GM19328 (cell line): ENCODE results near the gene MAGIX.

Experiments
- ATAC-seq: cut with Tn5 transposase; IDR thresholded peaks from one replicate; pipeline ENCODE4 v1.9.1; 2021; ENCODE audit warnings: mild to moderate bottlenecking, moderate library complexity; ENCODE audit not compliant: unreplicated experiment

Gene MAGIX

DNA sequence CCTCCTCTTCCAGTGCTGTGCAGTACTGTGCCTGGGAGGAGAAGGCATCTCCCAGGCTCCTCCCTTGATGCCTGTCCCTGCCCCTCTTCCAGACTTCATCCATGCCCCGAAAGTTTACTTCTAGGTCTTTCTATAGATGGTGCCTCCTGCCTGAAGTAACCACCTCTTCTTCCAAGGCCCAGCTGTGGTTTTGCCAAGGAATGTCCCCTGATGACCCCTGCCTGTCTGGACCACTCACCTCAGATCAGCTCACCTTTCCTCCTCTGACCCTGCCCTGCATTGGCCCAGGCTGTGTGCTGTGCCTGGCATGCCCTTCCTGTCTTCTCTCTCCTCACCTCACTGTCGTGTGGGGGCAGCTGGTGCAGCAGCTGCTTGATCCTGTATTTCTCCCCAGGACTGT, 16.8 kb downstream of the MAGIX start:
- ATAC-seq, result no peak

DNA sequence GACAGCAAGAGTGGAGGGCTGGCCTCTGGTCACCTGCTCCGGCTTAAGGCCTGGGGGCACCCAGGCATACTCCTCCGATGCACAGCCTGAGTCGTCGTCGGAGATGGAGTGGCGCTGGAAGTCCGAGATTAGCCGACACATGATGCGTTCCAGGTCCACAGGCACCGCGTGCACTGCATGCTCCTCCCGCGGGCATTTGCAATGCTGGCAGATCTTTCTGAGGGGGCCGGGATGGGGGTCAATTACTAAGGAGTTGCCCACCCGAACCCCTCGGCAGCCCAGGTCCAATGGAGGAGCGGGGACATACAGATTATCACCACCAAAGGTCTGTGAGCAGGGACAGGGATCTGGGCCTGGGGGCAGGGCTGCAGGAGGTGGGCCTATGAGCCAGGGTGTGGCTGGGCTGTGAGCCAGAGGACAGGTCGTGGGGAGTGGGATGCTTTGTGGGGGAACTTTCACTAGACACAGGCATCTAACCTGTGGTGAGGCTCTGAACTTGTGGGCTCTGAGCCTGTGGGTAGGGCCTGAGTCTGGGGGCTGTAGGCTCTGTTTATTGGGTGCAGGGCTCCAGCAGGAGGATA, 21.2 kb downstream of the MAGIX start:
- ATAC-seq, result no peak

DNA sequence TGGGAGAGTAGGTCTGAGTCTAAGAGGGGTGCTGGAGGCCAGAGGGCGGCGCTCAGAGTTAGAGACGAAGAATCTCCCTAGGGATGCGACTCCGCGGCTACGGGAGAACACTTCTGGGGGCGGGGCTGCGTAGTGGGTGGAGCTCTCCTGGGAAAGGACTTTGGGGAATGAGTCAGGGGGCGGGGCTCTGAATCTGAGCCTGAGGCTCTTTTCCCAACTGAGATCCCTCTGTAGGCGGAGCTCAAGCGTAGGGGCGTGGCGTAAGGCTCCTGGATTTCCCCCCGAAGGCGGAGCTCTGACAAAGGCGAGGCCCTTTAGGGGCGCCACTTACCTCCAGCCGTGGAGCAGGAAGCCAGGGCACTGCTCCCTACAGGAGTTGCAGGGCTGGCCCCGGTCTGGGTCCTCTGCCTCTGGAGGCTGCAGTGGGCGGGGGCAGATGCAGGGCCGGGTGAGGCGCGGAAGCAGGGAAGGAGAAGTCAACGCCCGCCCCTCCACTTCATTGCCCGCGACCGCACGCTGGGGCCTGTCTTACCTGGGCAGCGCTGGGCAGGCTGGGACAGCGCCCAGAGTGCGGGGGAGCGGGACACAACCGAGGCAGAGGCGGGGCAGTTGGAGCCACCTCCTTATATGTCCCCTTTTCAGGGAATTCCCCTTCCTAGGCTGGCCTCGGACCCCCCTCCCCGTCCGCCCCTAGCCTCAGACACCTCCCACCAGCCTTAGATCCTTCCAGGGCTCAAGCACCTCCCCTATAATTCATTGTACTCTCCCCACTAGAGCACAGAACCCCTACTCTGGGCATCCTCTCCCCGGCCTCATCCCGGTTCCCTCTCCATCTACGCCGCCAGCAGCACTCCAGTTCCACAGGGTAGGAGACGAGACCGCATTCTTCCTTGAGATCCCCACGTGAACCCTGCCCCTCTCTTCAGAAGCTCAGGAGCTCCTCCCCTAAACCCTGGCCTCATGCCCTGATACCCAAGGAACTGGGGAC, 22.0 kb downstream of the MAGIX start:
- no peak for ATAC-seq

DNA sequence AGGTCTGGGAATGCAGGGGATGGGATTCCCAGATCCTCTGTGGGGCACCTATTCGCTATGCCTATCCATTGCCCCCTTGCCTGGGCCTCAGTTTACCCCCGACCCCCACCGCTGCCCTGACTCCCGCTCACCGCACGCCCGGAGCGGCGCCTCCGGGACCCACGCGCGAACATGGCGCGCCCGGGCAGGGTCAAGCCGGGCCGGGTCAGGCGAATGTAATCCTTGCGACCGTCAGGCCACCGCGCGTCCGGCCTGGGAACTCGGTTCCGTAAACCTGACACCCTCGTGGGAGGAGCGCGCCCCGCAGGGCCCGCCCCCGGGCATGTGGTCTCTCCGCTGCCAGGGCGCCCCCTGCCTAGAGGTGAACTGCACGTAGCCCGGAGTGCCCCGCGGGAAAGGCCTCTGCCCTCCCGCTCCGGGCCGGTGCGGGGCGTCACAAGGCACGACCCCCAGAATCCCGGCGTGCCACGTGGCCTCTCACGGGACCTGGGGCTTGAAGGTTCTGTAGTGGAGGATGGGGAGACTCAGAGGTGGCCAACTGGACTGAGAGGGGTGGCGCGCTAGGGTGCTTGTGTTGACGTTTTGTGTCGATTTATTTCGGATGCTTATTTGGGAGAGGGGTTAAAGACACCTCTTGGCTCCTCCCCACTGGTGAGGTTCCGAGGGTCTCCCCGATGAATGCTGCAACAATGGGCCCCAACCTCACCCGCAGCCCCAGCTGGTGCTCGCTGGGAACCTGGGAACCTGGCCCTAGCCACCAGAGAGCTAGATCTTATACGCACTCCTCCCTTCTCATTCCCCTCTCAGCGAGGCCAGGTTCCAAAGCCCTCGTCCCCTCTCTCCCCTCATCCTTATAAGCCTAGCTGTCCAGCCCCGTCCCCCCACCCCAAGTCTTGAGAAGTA, 23.8 kb downstream of the MAGIX start, which contains the start of gene PRICKLE3:
Gene PRICKLE3 (minus strand): TSS at position 249 of the 903 bp plus-strand sequence. CDS start 76 bp downstream, at position 173.
- ATAC-seq, result no peak

DNA sequence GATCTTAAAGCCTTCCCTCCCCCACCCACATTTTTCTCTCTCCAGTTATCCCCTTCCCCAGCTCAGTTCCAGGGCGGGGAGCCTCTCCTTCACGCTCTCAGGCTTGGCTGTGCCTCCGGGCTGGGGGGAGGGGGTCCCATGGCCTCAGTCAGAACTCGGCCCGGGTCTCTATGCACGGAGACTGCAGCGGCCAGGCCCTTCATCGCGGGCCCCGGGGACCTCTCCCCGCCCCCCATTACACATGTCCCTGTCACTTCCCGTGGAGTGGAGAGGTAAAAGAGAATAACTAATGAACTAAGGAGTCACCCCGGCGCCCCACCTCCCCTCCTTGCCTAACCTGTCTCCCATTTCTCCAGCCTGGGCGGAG, 24.5 kb downstream of the MAGIX start:
- no peak for ATAC-seq

DNA sequence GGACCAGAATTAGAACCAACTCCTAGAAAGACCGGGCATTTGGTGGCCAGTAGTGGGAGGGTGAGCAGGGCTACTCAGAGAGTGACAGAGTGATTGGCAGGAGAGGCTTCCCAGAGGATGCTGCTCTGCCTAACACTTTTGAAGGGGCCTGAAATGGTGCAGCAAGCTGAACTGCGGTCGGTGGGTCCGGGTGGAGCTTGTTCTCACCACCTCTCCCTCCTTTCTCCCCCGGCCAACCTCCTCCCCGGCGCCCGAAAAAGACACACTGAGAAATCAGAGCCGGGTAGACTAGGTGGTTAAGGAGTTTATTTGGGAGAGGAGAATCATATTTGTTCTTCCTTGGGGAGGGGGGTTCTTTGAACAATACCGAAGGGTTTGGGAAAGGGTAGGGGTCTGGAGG, 25.0 kb downstream of the MAGIX start:
- ATAC-seq, result no peak

DNA sequence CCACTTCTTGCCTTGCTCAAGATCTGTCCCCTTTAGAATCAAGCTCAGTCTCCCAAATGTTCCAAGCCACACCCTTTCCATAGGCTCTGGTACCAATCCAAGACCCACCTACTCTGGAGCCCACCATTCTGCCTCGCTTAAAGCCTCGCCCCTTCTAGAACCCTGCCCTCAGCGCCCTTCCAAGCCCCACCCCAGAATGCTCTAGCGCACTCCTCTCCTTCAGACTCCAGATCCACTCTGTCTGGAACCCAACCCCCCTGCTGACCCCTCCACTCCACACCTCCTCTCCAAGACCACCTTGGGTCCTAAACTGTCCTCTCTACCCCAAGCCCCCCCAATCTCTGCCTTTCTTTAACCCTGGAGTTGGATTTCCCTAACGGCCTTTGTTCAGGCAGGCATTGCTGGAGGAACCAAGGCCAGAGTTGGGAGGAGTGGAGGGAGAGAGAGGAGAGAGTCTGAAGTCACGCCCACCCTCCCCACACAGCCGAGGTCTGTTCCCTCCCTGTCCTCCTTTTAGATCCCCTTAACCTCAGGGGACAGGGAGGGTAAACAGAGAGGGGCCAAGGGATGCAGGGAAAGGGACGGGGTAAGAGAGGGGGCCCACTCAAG, 26.0 kb downstream of the MAGIX start:
- no peak for ATAC-seq

DNA sequence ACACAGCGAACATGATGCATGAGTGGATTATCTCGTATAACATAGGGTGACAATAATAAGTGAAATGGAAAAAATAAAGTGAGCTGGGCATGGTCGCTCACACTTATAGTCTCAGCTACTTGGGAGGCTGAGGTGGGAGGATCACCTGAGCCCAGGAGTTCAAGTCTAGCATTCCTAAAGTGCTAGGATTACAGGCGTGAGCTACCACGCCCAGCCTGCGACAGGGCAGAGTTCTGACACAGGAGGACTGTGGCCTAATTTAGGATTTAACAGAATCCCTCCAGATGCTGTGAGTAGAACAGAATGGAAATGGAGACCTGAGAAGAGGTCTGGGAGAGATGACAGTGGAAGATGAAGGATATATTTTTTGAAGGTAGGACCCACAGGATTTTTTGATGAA, 27.0 kb downstream of the MAGIX start:
- no peak for ATAC-seq

DNA sequence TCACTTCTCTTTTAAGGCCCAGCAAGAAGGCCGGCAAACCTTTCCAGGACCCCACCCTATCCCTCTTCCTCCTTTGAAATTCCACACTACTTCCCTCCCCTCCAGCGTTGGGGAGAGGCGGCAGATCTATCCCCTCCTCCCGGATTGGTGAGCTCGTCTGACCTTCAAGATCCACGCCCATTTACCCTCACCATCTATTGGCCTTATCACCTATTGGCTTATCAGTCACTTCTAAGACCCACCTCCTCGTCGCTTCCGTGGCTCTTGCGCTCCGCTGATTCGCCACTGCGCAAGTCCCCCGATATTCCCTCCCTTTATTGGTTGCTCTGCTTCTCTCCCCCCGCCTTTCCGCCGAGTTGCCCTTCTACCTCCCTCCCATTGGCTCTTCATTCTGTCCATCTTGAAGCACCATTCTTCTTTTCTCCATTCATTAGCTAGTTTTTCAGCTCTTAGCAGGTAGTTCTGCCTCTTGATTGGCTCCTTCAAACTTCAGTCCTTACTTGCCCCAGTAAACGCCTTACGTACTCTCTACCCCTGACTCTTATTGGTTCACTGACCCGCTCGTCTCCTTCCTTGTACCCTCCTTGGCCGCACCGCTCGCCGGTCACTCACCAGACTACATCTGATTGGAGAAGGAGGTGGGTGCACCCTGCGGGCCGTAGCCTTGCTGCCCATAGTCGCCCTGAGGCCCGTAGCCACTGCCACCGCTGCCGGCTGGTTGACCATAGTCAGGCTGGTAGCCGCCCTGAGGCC, 28.4 kb downstream of the MAGIX start:
- ATAC-seq, result peak; percentile 89

DNA sequence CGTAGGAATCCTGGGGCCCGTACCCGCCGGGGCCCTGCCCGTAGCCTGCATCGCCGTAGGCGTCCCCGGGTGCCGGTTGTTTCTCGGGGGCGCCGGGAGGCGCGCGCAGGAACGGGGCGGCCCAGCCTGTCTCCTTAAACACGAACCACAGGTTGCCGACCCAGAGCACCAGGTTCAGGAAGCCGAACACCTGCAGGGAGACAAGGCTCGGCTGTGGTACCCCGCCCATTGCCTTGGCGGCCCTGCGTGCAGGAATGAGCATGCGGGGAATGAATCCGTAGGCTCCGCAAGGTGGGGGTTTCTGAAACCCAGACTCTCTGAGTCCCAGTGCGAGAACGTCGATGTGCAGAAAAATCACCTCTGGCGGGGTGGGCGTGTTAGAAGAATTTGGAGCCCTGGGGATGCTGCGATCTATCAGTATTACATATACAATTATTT, 29.0 kb downstream of the MAGIX start:
- ATAC-seq, result peak; percentile 22

DNA sequence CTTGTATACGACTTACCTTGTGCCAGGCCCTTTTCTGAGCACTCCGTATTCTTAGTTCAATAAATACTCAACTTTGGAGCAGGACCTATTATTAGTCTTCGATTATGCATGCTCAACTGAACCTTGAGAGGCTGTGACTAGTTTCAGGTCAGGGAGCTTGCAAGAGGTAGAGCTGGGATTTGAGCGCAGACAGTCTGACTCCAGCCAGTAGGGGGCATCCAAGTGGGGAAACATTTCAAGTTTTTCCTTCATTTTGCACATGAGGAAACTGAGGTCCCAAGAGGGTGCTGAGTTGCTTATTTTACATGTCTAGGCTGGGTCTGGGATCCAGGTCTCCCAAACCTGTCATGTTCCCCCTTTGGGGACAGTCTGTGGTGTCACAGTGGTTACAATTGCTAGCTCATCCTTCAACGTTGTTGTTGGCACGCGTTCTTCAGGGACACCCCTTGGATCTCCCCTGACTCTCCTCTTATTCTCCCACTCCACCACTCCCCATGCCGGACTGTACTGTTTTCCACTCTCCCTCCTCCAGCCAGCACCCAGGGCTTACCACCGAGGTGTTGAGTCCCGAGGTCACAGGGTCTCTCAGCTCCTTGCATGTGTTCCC, 30.3 kb downstream of the MAGIX start:
- no peak for ATAC-seq

DNA sequence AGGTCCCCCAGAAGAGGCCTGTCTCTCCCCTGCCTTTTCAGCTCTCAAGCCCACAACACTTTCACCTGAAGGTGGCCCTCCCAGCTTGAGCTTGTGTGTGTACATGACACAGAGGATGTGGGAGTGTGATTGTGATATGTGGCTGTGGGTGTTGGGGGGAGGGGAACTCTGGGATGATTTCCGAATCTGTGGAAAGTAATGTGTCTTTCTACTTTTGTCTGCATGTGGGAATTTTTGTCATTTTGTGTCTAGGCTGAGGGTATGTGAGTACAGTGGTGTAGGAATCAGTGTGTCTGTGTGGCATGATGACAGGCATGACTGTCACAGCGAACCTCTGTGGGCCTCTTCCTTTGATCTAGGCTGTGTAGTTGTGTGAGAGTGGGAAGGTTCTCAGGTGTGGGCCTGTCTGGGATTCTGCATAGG, 31.0 kb downstream of the MAGIX start:
- no peak for ATAC-seq

DNA sequence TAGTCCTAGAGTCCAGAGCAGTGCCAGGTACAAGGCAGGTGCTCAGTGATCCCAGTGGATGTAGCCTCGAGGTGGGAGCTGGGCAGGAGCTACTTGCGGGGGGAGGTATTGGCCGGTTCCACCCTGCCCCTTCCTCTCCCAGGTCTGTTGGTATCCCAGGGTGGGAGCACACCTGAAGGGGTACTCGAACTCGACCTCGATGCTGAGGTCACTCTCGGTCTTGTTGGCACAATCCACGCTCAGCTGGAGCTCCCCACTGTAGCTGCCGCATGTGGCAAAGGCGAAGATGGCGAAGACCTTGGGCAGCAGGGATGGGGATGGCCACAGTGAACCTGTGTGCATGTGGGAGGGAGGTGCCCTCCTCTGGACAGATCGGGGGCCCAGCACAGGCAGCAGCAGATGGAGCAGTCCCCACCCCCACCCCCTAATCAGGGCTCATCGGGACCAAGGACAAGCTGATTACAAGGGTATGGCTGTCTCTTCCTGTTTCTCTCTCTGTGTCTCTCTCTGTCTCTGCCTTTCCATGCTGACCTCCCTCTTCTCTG, 35.1 kb downstream of the MAGIX start:
- ATAC-seq, result no peak

DNA sequence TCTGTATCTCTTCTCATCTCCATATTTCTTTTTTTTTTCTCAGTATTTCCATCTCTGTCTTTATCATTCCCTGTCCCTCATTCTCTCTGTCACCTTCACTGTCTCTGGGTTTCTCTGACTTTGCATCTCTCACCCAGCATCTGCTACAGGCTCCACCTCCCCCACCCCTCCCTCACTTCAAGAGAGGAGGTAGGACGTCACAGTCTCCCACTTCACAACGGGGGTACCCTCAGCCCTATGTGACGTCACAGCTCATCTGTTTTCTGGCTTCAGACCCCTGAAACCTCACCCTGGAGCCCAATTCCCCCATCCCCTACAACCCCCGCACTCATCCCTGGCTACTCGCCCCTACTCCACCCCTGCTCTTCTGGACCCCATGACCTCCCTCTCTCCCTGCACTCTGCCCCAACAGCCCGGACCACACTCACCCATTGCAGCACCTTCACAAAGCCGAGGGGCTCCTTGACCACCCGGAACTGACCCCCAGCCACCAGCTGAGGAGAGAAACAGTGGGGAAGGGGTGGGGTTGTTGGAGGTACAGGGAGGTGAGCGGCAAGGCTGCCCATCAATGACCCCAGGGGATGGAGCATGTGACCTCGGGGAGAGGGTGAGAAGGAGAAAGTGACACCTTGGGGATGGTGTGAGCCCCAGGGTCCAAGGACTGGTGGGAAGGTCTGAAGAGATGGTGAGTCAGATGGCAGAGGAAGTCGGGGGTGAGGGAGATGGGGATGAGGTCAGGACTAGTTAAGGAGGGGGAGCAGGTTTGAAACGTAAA, 36.2 kb downstream of the MAGIX start:
- no peak for ATAC-seq

DNA sequence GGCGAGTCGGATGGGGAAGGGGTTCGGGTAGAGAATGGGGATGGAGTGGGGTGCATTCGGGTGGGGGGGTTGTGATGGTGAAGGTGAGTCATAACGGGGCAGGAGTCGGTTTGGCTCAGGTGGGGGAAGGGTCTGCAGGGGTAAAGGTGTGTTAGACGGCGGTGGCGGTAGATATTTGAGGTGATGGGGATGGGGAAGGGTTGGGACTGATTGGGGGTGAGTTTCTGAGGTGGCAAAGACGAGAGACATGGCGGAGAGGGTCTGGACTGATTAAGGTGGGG, 36.7 kb downstream of the MAGIX start:
- ATAC-seq, result no peak

DNA sequence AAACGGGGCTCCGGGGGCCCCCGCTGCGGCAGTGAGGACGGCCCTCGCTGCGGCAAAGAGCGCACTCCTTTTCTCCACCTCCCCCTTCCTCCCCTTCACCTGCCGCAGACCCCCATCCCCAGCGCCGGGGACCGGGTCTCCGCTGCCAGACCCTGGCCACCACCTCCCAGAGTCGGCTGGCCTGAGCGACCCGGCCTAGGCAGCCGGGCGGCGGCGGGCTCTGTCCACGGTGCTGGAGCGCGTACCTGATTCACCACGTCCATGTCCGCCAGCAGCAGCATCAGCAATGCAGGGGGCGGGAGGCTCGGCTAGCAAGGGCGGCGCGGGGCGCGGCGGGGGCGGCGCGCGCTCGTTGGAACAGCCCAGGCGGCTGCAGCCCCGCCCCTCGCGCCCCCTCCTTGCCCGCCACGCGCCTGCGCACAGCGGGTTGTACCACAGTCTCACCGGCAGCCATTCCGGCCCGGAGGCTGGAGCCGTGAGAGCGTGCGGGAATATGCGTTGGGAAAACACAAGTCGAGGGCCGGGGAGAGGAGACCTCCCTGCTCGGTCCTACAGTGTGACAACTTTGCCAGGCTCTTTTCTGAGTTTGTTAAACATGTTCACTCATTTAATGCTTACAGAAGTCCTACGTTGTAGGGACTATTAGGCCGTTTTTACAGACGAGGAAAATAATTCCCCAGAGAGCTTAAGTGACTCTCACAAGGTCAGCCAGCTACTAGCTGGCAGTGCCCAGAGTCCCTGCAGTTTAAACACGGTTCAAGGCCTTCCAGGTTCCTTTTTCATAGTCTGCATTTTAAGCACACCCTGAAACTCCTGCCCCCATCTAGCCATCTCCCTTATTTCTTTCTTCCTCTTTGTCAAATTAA, 37.6 kb downstream of the MAGIX start, which contains the start of gene SYP:
Gene SYP (minus strand): TSS at position 288 of the 866 bp plus-strand sequence. CDS start 7 bp downstream, at position 281.
- ATAC-seq, result peak; percentile 81

DNA sequence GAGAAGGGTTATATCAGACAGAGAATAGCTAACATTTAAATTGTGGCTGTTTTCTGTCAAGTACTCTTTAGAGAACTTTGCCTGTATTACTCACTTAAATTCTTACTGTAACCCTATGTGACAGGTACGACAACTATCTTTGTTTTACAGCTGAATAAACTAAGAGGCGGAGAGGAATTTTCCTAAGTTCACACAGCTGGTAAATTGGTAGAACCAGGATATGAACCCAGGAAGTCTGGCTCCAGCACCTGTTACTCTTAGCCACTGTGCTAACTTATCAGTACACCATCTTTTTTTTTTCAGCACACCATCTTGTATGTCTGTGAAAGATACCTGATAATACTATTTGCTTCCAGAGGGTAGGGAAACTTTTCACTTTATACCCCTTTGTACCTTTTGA, 39.5 kb downstream of the MAGIX start:
- no peak for ATAC-seq

DNA sequence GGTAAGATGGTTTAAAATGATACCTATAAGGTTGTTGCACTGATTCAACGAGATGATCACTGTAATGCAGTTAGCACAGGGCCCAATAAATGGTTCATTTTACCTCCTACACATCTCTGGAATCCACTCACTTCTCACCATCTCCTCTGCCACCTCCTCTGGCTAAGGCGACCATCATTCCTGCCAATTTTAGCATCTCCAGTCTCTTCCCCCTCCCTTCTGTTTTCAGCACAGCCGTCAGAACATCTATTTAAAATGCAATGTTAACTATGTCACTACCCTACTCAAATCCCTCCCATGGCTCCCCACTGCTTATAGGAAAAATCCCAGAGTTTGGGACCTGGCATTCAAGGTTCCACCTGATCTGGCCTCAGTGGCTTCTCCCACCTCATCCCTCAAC, 41.0 kb downstream of the MAGIX start:
- ATAC-seq, result no peak
